Endothelial cell of umbilical vein (primary cell): ENCODE measurements around the gene CEP44. TPM values are rescaled to one million over a fixed set of nuclear protein-coding genes. Genes with fewer than 3 reads are reported as not detected.
"Not testable (repeated sequence)": the region's sequence is repeated elsewhere in the genome, so short reads cannot be mapped to it uniquely, and the experiment has no call there.

Experiments used
- BruUV-seq: library from RNA; stranded (reverse); fragments of 400-500 nt; replicated peaks from 2 replicates; lab custom pipeline; 2021; lab: Mats Ljungman, UMichigan
- CTCF ChIA-PET: fragments of 300-600, 350-600 bp; sonication (Branson Sonifier 250); formaldehyde crosslinking; loops from one replicate; lab custom pipeline; 2021; ENCODE audit warnings: antibody characterized with exemption, inconsistent platforms; lab: Charles Lee
- POLR2A ChIA-PET: fragments of 300-600, 350-600 bp; sonication (Branson Sonifier 250); formaldehyde crosslinking; loops from one replicate; lab custom pipeline; 2021; ENCODE audit warnings: antibody characterized with exemption, inconsistent platforms; lab: Charles Lee
- DNase-seq: peaks from one replicate; pipeline ENCODE4 v3.0.0-alpha.2; 2011; ENCODE audit warnings: low read depth, low spot score
- FAIRE-seq: peaks from 2 replicates; lab custom pipeline; 2011; peaks lifted over from hg19 to GRCh38; lab: Jason Lieb, UNC
- H2AFZ ChIP-seq: 2 replicates; pipeline ENCODE4 v1.6.0; 2012; ENCODE audit warnings: low read depth, low read length, control low read depth, inconsistent platforms
- H3K27ac ChIP-seq: 2 replicates; pipeline ENCODE4 v1.5.1; 2011; ENCODE audit warnings: low read depth, mild to moderate bottlenecking, control low read depth, low read length, moderate library complexity; ENCODE audit not compliant: insufficient read depth
- H3K27me3 ChIP-seq, 2 experiments: 2 replicates each; pipeline versions ENCODE4 v1.6.0 to v1.6.1; 2011; ENCODE audit warnings: low read length in 2 of 2, mixed read lengths in 1 of 2; ENCODE audit not compliant: control insufficient read depth in 2 of 2, insufficient read depth in 2 of 2
- H3K36me3 ChIP-seq, 2 experiments: 2 replicates in 1 of 2; 3 replicates in 1 of 2; pipeline ENCODE4 v1.5.1; 2011; ENCODE audit warnings: low read length in 2 of 2, mild to moderate bottlenecking in 1 of 2, moderate library complexity in 1 of 2; ENCODE audit not compliant: control insufficient read depth in 2 of 2, insufficient read depth in 2 of 2; ENCODE audit errors: extremely low read depth in 1 of 2
- H3K4me1 ChIP-seq: 3 replicates; pipeline ENCODE4 v1.5.1; 2011; ENCODE audit warnings: mild to moderate bottlenecking, low read length; ENCODE audit not compliant: control insufficient read depth, insufficient read depth; ENCODE audit errors: extremely low read depth
- H3K4me2 ChIP-seq: 2 replicates; pipeline ENCODE4 v1.6.1; 2011; ENCODE audit warnings: low read length, control low read depth, mixed read lengths; ENCODE audit not compliant: insufficient read depth
- H3K4me3 ChIP-seq, 3 experiments: fragments of 200-600 bp in 1 of 3; sonication (generic), shearing (Covaris generic) in 1 of 3; replicated peaks in 1 of 3; 2 replicates each; pipeline ENCODE4 v1.5.1; 2011 to 2016; ENCODE audit warnings: control low read depth in 3 of 3, low read length in 3 of 3, mild to moderate bottlenecking in 2 of 3, inconsistent platforms in 1 of 3, low read depth in 1 of 3, moderate library complexity in 1 of 3; ENCODE audit not compliant: insufficient read depth in 1 of 3
- H3K79me2 ChIP-seq: 2 replicates; pipeline ENCODE4 v1.6.0; 2012; ENCODE audit warnings: low read length, inconsistent platforms; ENCODE audit not compliant: control insufficient read depth, insufficient read depth
- H3K9ac ChIP-seq: replicated peaks from 2 replicates; pipeline ENCODE3; 2011; ENCODE audit warnings: low read length, control low read depth; ENCODE audit not compliant: insufficient read depth; ENCODE audit errors: extremely low read depth
- H3K9me1 ChIP-seq: replicated peaks from 3 replicates; pipeline ENCODE4 v1.6.0; 2011; ENCODE audit warnings: mild to moderate bottlenecking, low read length; ENCODE audit not compliant: control insufficient read depth, insufficient read depth; ENCODE audit errors: extremely low read depth
- H3K9me3 ChIP-seq: replicated peaks from 2 replicates; pipeline ENCODE4 v1.5.1; 2012; ENCODE audit warnings: low read length, inconsistent platforms; ENCODE audit not compliant: control insufficient read depth, insufficient read depth
- H4K20me1 ChIP-seq: replicated peaks from 2 replicates; pipeline ENCODE3; 2011; ENCODE audit warnings: mild to moderate bottlenecking, low read length; ENCODE audit not compliant: control insufficient read depth, insufficient read depth; ENCODE audit errors: extremely low read depth
- CTCF ChIP-seq, 2 donors: IDR thresholded peaks; 1 replicate in 1 of 2; 2 replicates in 1 of 2; pipeline ENCODE4 v1.5.1; 2011; ENCODE audit warnings: low read length in 2 of 2, mild to moderate bottlenecking in 2 of 2, moderate library complexity in 2 of 2, control low read depth in 1 of 2, inconsistent platforms in 1 of 2, low read depth in 1 of 2; ENCODE audit not compliant: insufficient read depth in 1 of 2; ENCODE audit errors: extremely low read depth in 1 of 2
- EZH2 ChIP-seq: IDR thresholded peaks from 2 replicates; pipeline ENCODE4 v1.6.1; 2012; ENCODE audit warnings: borderline replicate concordance, low read depth, mild to moderate bottlenecking, moderate library complexity, low read length, inconsistent platforms; ENCODE audit not compliant: severe bottlenecking
- FOS ChIP-seq: IDR thresholded peaks from 2 replicates; pipeline ENCODE4 v1.6.1; 2011; ENCODE audit warnings: mild to moderate bottlenecking, low read length, moderate library complexity, borderline replicate concordance; ENCODE audit not compliant: insufficient read depth
- GATA2 ChIP-seq: IDR thresholded peaks from 2 replicates; pipeline ENCODE4 v1.7.0; 2011; ENCODE audit warnings: low read depth, mild to moderate bottlenecking, moderate library complexity, mixed read lengths, low read length; ENCODE audit not compliant: insufficient read length, insufficient read depth
- JUN ChIP-seq: IDR thresholded peaks from 2 replicates; pipeline ENCODE4 v1.6.1; 2011; ENCODE audit warnings: borderline replicate concordance, low read depth; ENCODE audit not compliant: insufficient read length, insufficient read depth
- MYC ChIP-seq: IDR thresholded peaks from one replicate; pipeline ENCODE4 v1.6.1; 2011; ENCODE audit warnings: mild to moderate bottlenecking, low read depth, low read length
- POLR2A ChIP-seq: IDR thresholded peaks from 2 replicates; pipeline ENCODE4 v1.6.1; 2012; ENCODE audit warnings: low read depth, mild to moderate bottlenecking, control low read depth, low read length
- POLR2AphosphoS5 ChIP-seq: IDR thresholded peaks from 2 replicates; pipeline ENCODE4 v1.6.1; 2012; ENCODE audit warnings: low read depth, mild to moderate bottlenecking, control low read depth, low read length, moderate library complexity; ENCODE audit not compliant: insufficient read depth
- dilution Hi-C: fragments of 300-500 bp; cut with MboI; formaldehyde crosslinking; loops from one replicate; pipeline ENCODE4 v1.15.0; 2019; ENCODE audit warnings: low sequenced_read_pairs; ENCODE audit not compliant: extremely low pct_ligation_motif_present
- intact Hi-C: fragments of 100-400 bp; cut with micrococcal nuclease; formaldehyde crosslinking; loops from one replicate; pipeline ENCODE4 v1.10.0; 2022
- polyA plus RNA-seq, 4 experiments: library from polyadenylated mRNA; depleted of rRNA in 3 of 4; stranded (reverse) in 3 of 4; unstranded in 1 of 4; fragments of >200 nt; gene quantifications; 2 replicates each; pipeline versions ENCODE4 v1.2.1 to v1.2.3, GENCODE V29; 2011 to 2012; ENCODE audit warnings: missing spikeins in 1 of 4
- total RNA-seq: library from RNA; stranded (reverse); gene quantifications from 2 replicates; pipeline ENCODE4 v1.2.3, GENCODE V29; 2021
- TF ChIP-seq, protein P1 (sequence below): IDR thresholded peaks from 2 replicates; pipeline ENCODE4 v1.6.1; 2011; ENCODE audit not compliant: insufficient read depth, insufficient read length

The CEP44 gene
- total and polyA plus RNA-seq, 2 donors (not counting 3 experiments of a cell fraction or from before 2014, with no cell fraction given), result 2.0 to 13.0 TPM

DNA sequence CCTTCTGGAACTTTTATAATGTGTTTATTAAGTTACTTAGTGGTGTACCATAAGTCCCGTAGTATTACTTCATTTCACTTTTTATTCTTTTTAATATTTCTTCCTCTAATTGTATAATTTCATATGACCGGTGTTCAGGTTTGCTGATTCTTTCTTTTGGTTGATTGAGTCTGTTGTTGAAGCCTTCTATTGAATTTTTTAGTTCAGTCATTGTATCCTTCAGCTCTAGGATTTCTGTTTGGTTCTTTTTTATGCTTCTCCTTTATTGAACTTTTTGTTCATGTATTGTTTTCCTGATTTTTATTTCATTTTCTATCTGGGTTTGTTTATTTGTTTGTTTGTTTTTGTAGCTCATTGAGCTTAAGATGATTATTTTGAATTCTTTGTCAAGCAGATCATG lies 8.8 kb downstream of the CEP44 start:
- Histone ChIP-seq H3K79me2 (peaks cover 15% of the 10 kb centered on the region), H3K27me3 (no peaks in the 10 kb centered on the region), H3K9me3 (no peaks in the 10 kb centered on the region), H3K9ac (no peak overlapping the region), H2AFZ (no peak overlapping the region), H3K4me2 (no peak overlapping the region), H3K27ac (no peak overlapping the region), H4K20me1 (no peaks in the 10 kb centered on the region), H3K36me3 (no peaks in the 10 kb centered on the region), H3K9me1 (no peaks in the 10 kb centered on the region), H3K4me3 (no peak overlapping the region), H3K4me1 (no peaks in the 10 kb centered on the region)
- TF ChIP-seq, protein P1, sequence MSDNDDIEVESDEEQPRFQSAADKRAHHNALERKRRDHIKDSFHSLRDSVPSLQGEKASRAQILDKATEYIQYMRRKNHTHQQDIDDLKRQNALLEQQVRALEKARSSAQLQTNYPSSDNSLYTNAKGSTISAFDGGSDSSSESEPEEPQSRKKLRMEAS, result no peak
- TF ChIP-seq JUN, result no peak
- no peak for TF ChIP-seq MYC
- no peak for TF ChIP-seq FOS
- no peak for TF ChIP-seq POLR2AphosphoS5
- TF ChIP-seq GATA2, result no peak
- TF ChIP-seq EZH2, result no peak
- no peak for TF ChIP-seq CTCF (IDR thresholded peaks at IDR 0.05; ENCODE audit: extremely low read depth in 1 of 2, insufficient read depth in 1 of 2, low read depth in 1 of 2, low read length in 2 of 2)
- TF ChIP-seq POLR2A, result no peak
- dilution Hi-C loops (no loop called here), intact Hi-C loops (no loop called here)
- FAIRE-seq (no peak), DNase-seq (no peak)
- no TSS peak for BruUV-seq
- CTCF ChIA-PET, result no interaction called here
- POLR2A ChIA-PET, result no interaction called here

DNA sequence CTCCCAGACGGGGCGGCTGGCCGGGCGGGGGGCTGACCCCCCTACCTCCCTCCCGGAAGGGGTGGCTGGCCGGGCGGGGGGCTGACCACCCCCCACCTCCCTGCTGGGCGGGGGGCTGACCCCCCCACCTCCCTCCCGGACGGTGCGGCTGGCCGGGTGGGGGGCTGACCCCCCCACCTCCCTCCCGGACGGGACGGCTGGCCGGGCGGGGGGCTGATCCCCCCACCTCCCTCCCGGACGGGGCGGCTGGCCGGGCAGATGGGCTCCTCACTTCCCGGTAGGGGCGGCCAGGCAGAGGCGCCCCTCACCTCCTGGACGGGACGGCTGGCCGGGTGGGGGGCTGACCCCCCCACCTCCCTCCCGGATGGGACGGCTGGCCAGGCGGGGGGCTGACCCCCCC lies 10.9 kb downstream of the CEP44 start:
- POLR2A ChIA-PET, BruUV-seq, FAIRE-seq, H3K9ac ChIP-seq, intact Hi-C loops, H3K4me3 ChIP-seq, H3K4me2 ChIP-seq, H3K27ac ChIP-seq, dilution Hi-C loops, H3K9me1 ChIP-seq, H3K36me3 ChIP-seq, H3K27me3 ChIP-seq, H3K4me1 ChIP-seq, H3K9me3 ChIP-seq, H4K20me1 ChIP-seq, DNase-seq, CTCF ChIA-PET, H2AFZ ChIP-seq: not testable (repeated sequence)
- peaks cover 13% of the 10 kb centered on the region for H3K79me2 ChIP-seq

DNA sequence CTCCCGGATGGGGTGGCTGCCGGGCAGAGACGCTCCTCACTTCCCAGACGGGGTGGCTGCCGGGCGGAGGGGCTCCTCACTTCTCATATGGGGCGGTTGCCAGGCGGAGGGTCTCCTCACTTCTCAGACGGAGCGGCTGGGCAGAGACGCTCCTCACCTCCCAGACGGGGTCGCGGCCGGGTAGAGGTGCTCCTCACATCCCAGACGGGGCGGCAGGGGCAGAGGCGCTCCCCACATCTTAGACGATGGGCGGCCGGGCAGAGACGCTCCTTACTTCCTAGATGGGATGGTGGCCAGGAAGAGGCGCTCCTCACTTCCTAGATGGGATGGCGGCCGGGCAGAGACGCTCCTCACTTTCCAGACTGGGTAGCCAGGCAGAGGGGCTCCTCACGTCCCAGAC lies 11.4 kb downstream of the CEP44 start:
- FAIRE-seq, H3K9ac ChIP-seq, H3K36me3 ChIP-seq, DNase-seq, POLR2A ChIA-PET, H3K9me3 ChIP-seq, BruUV-seq, H3K4me1 ChIP-seq, H3K79me2 ChIP-seq, H4K20me1 ChIP-seq, H3K9me1 ChIP-seq, H2AFZ ChIP-seq, intact Hi-C loops, H3K4me2 ChIP-seq, CTCF ChIA-PET, H3K4me3 ChIP-seq, dilution Hi-C loops, H3K27ac ChIP-seq, H3K27me3 ChIP-seq: not testable (repeated sequence)
